Large intestine (tissue), 12 donors: ENCODE data around the gene XXYLT1. TPM values are rescaled to one million over a fixed set of nuclear protein-coding genes. Genes with fewer than 3 reads are reported as not detected.
"Not testable (repeated sequence)": the region's sequence is repeated elsewhere in the genome, so short reads cannot be mapped to it uniquely, and the experiment has no call there.

Experiments
- DNase-seq, 2 donors: peaks; one replicate each; pipeline versions ENCODE4 v3.0.0 to v3.0.0-alpha.2; 2013
- H3K27ac ChIP-seq: one replicate; pipeline ENCODE4 v1.5.1; 2013; ENCODE audit warnings: low read length
- H3K27me3 ChIP-seq: 2 replicates; pipeline ENCODE4 v1.6.1; 2013; ENCODE audit warnings: low read length; ENCODE audit not compliant: control insufficient read depth, insufficient read depth
- H3K36me3 ChIP-seq: 2 replicates; pipeline ENCODE4 v1.6.1; 2013; ENCODE audit warnings: low read length; ENCODE audit not compliant: control insufficient read depth, insufficient read depth
- H3K4me1 ChIP-seq: one replicate; pipeline ENCODE4 v1.6.1; 2013; ENCODE audit warnings: low read length; ENCODE audit not compliant: control insufficient read depth, insufficient read depth
- H3K4me3 ChIP-seq: one replicate; pipeline ENCODE4 v1.5.1; 2013; ENCODE audit warnings: low read length
- H3K9me3 ChIP-seq: one replicate; pipeline ENCODE4 v1.6.1; 2013; ENCODE audit warnings: mild to moderate bottlenecking, low read depth, low read length, moderate library complexity; ENCODE audit not compliant: control insufficient read depth
- WGBS: methylation state at CpG from one replicate; pipeline ENCODE4 v1.1.5; 2013; ENCODE audit warnings: low lambda C conversion rate; ENCODE audit not compliant: insufficient coverage; 5-methylcytosine and 5-hydroxymethylcytosine counted together
- long read RNA-seq, 11 donors: transcript quantifications; one replicate each; lab custom pipeline, GENCODE V29; 2026
- polyA plus RNA-seq: library from polyadenylated mRNA; unstranded; fragments of 120-200 nt; gene quantifications from one replicate; pipeline ENCODE4 v1.2.1, GENCODE V29; 2013

Gene XXYLT1
- 14.0 TPM for polyA plus RNA-seq
- long read RNA-seq, donor 1, partial matches to known transcripts, result 0 of 2 reads
- long read RNA-seq, donor 1, other reads (novel, unspliced or antisense), result 0 of 2 reads
- long read RNA-seq, donor 2, partial matches to known transcripts, result 0 of 4 reads
- long read RNA-seq, donor 2, other reads (novel, unspliced or antisense), result 0 of 4 reads
- long read RNA-seq, donor 3, result 0 reads
- long read RNA-seq, donor 4, result 0 reads
- long read RNA-seq, donor 5, partial matches to known transcripts, result 0 of 1 reads
- long read RNA-seq, donor 5, other reads (novel, unspliced or antisense), result 0 of 1 reads
- long read RNA-seq, donor 6, transcript XXYLT1-201 (4 exons, 2,727 nt), result major isoform, 10 of 11 reads
- long read RNA-seq, donor 6, partial matches to known transcripts, result 0 of 11 reads
- long read RNA-seq, donor 6, other reads (novel, unspliced or antisense), result 0 of 11 reads
- long read RNA-seq, donor 7, partial matches to known transcripts, result 0 of 1 reads
- long read RNA-seq, donor 7, other reads (novel, unspliced or antisense), result 0 of 1 reads
- long read RNA-seq, donor 8, partial matches to known transcripts, result 0 of 4 reads
- long read RNA-seq, donor 8, other reads (novel, unspliced or antisense), result 0 of 4 reads
- long read RNA-seq, donor 9, transcript XXYLT1-201 (4 exons, 2,727 nt), result major isoform, 5 of 5 reads
- long read RNA-seq, donor 9, partial matches to known transcripts, result 0 of 5 reads
- long read RNA-seq, donor 9, other reads (novel, unspliced or antisense), result 0 of 5 reads
- long read RNA-seq, donor 10, transcript XXYLT1-201 (4 exons, 2,727 nt), result major isoform, 6 of 6 reads
- long read RNA-seq, donor 10, partial matches to known transcripts, result 0 of 6 reads
- long read RNA-seq, donor 10, other reads (novel, unspliced or antisense), result 0 of 6 reads
- long read RNA-seq, donor 11, partial matches to known transcripts, result 0 of 2 reads
- long read RNA-seq, donor 11, other reads (novel, unspliced or antisense), result 0 of 2 reads

- WGBS, result no CpG with 5 or more reads among the region's 75 CpGs
- peak within 1 kb of the TSS; percentile 79 for H3K4me3 ChIP-seq
- peak; percentile 81 to 94 for DNase-seq
- H3K4me1 ChIP-seq, result peaks cover 12% of the 10 kb centered on the region
- no peaks in the 10 kb centered on the region for H3K27me3 ChIP-seq
- peaks cover 3% of the 10 kb centered on the region for H3K36me3 ChIP-seq
- peak within 1 kb of the TSS; percentile 77 for H3K27ac ChIP-seq
- no peaks in the 10 kb centered on the region for H3K9me3 ChIP-seq
Measured at GRCh38 chr3:195270817-195271409, at the start of gene XXYLT1. Gene XXYLT1, minus strand, starts transcription at chr3:195271159. Its CDS starts 101 bp downstream, at chr3:195271058.

GRCh38 chr3:195319060-195319459 is 48.1 kb upstream of the XXYLT1 start:
- no peak overlapping the region for H3K27ac ChIP-seq
- H3K4me1 ChIP-seq, result no peaks in the 10 kb centered on the region
- H3K27me3 ChIP-seq, result no peaks in the 10 kb centered on the region
- H3K9me3 ChIP-seq, result peaks cover 14% of the 10 kb centered on the region
- DNase-seq, result peak in 1 of 2 donors; percentile 6
- no peak overlapping the region for H3K4me3 ChIP-seq
- H3K36me3 ChIP-seq, result peaks cover 21% of the 10 kb centered on the region
- WGBS, result no CpG with 5 or more reads among the region's 5 CpGs

- no peaks in the 10 kb centered on the region for H3K27me3 ChIP-seq
- H3K4me1 ChIP-seq, result no peaks in the 10 kb centered on the region
- peaks cover under 1% of the 10 kb centered on the region for H3K36me3 ChIP-seq
- no peak overlapping the region for H3K4me3 ChIP-seq
- no peak for DNase-seq
- no peaks in the 10 kb centered on the region for H3K9me3 ChIP-seq
- WGBS, result 93% methylated on average over 6 of the region's 6 CpGs
- no peak overlapping the region for H3K27ac ChIP-seq
Measured at GRCh38 chr3:195312714-195313113, 41.8 kb upstream of the XXYLT1 start.

- Histone ChIP-seq H3K9me3 (no peaks in the 10 kb centered on the region), H3K4me3 (no peak overlapping the region), H3K36me3 (no peaks in the 10 kb centered on the region), H3K4me1 (no peaks in the 10 kb centered on the region), H3K27me3 (no peaks in the 10 kb centered on the region), H3K27ac (no peak overlapping the region)
- DNase-seq, result no peak
Measured at GRCh38 chr3:195307711-195308110, 36.8 kb upstream of the XXYLT1 start.

GRCh38 chr3:195306369-195306768 is 35.4 kb upstream of the XXYLT1 start:
- peaks cover 6% of the 10 kb centered on the region for H3K36me3 ChIP-seq
- no peaks in the 10 kb centered on the region for H3K9me3 ChIP-seq
- H3K4me3 ChIP-seq, result no peak overlapping the region
- H3K4me1 ChIP-seq, result no peaks in the 10 kb centered on the region
- DNase-seq, result no peak
- H3K27me3 ChIP-seq, result no peaks in the 10 kb centered on the region
- no peak overlapping the region for H3K27ac ChIP-seq
- WGBS, result 80% methylated on average over 1 of the region's 4 CpGs

- 80% methylated on average over 1 of the region's 3 CpGs for WGBS
- Histone ChIP-seq H3K27ac (no peak overlapping the region), H3K36me3 (peaks cover 10% of the 10 kb centered on the region), H3K9me3 (no peaks in the 10 kb centered on the region), H3K4me3 (no peak overlapping the region), H3K27me3 (no peaks in the 10 kb centered on the region), H3K4me1 (peaks cover 3% of the 10 kb centered on the region)
- DNase-seq, result no peak
Measured at GRCh38 chr3:195302431-195302830, 31.5 kb upstream of the XXYLT1 start.

- no peak overlapping the region for H3K4me3 ChIP-seq
- peaks cover 3% of the 10 kb centered on the region for H3K4me1 ChIP-seq
- no peak overlapping the region for H3K27ac ChIP-seq
- H3K9me3 ChIP-seq, result no peaks in the 10 kb centered on the region
- H3K27me3 ChIP-seq, result no peaks in the 10 kb centered on the region
- peaks cover 23% of the 10 kb centered on the region for H3K36me3 ChIP-seq
- no peak for DNase-seq
Measured at GRCh38 chr3:195297446-195297845, 26.5 kb upstream of the XXYLT1 start.

GRCh38 chr3:195296662-195297061 is 25.7 kb upstream of the XXYLT1 start:
- H3K4me3 ChIP-seq, result no peak overlapping the region
- H3K4me1 ChIP-seq, result peaks cover 3% of the 10 kb centered on the region
- no peaks in the 10 kb centered on the region for H3K9me3 ChIP-seq
- no CpG with 5 or more reads among the region's 1 CpG for WGBS
- H3K36me3 ChIP-seq, result peaks cover 24% of the 10 kb centered on the region
- DNase-seq, result no peak
- H3K27me3 ChIP-seq, result no peaks in the 10 kb centered on the region
- H3K27ac ChIP-seq, result no peak overlapping the region

GRCh38 chr3:195291121-195291520 is 20.2 kb upstream of the XXYLT1 start:
- Histone ChIP-seq H3K9me3 (no peaks in the 10 kb centered on the region), H3K4me1 (peaks cover 7% of the 10 kb centered on the region), H3K27me3 (no peaks in the 10 kb centered on the region), H3K4me3 (no peak overlapping the region), H3K36me3 (peaks cover 35% of the 10 kb centered on the region), H3K27ac (no peak overlapping the region)
- WGBS, result no CpG with 5 or more reads among the region's 1 CpG
- DNase-seq, result no peak

- H3K4me3 ChIP-seq, DNase-seq, H3K27ac ChIP-seq, H3K27me3 ChIP-seq, H3K9me3 ChIP-seq, H3K4me1 ChIP-seq: not testable (repeated sequence)
- no CpG with 5 or more reads among the region's 5 CpGs for WGBS
- H3K36me3 ChIP-seq, result peaks cover 34% of the 10 kb centered on the region
Measured at GRCh38 chr3:195290643-195291042, 19.7 kb upstream of the XXYLT1 start.
